ENCODE measurements around the gene GNB5.

DNA sequence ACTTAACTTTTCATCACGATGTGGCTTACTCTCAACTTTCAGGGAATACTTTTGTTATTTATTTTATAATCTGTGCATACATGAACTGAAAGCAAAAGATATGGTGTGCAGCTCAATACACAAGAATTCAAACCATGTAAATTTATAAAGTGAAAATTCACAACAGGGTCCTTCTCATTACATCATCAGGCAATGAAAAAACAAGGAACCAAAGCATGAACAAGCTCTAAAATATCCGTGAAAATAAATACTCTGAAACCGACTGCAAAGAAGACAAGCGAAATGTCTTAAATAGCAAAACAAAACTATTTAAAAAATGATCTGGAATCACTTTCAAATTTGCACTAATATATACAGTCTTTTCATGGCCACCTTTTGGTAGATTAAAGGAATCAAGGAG lies 28.9 kb downstream of the GNB5 start:
- TF ChIP-seq, protein P1, sequence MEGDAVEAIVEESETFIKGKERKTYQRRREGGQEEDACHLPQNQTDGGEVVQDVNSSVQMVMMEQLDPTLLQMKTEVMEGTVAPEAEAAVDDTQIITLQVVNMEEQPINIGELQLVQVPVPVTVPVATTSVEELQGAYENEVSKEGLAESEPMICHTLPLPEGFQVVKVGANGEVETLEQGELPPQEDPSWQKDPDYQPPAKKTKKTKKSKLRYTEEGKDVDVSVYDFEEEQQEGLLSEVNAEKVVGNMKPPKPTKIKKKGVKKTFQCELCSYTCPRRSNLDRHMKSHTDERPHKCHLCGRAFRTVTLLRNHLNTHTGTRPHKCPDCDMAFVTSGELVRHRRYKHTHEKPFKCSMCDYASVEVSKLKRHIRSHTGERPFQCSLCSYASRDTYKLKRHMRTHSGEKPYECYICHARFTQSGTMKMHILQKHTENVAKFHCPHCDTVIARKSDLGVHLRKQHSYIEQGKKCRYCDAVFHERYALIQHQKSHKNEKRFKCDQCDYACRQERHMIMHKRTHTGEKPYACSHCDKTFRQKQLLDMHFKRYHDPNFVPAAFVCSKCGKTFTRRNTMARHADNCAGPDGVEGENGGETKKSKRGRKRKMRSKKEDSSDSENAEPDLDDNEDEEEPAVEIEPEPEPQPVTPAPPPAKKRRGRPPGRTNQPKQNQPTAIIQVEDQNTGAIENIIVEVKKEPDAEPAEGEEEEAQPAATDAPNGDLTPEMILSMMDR (IDR thresholded peaks at IDR 0.05; ENCODE audit: poor library complexity, severe bottlenecking), result no peak
- no peak for TF ChIP-seq EP300 (conservative IDR thresholded peaks at IDR 0.05; ENCODE audit: poor library complexity, severe bottlenecking)
- TF ChIP-seq RAD21 (conservative IDR thresholded peaks at IDR 0.05), result no peak
- no peak for TF ChIP-seq MXI1 (conservative IDR thresholded peaks at IDR 0.05; ENCODE audit: poor library complexity, severe bottlenecking)
- no peak for TF ChIP-seq TAF1 (IDR thresholded peaks at IDR 0.05; ENCODE audit: low read depth)
- TF ChIP-seq, protein P2, sequence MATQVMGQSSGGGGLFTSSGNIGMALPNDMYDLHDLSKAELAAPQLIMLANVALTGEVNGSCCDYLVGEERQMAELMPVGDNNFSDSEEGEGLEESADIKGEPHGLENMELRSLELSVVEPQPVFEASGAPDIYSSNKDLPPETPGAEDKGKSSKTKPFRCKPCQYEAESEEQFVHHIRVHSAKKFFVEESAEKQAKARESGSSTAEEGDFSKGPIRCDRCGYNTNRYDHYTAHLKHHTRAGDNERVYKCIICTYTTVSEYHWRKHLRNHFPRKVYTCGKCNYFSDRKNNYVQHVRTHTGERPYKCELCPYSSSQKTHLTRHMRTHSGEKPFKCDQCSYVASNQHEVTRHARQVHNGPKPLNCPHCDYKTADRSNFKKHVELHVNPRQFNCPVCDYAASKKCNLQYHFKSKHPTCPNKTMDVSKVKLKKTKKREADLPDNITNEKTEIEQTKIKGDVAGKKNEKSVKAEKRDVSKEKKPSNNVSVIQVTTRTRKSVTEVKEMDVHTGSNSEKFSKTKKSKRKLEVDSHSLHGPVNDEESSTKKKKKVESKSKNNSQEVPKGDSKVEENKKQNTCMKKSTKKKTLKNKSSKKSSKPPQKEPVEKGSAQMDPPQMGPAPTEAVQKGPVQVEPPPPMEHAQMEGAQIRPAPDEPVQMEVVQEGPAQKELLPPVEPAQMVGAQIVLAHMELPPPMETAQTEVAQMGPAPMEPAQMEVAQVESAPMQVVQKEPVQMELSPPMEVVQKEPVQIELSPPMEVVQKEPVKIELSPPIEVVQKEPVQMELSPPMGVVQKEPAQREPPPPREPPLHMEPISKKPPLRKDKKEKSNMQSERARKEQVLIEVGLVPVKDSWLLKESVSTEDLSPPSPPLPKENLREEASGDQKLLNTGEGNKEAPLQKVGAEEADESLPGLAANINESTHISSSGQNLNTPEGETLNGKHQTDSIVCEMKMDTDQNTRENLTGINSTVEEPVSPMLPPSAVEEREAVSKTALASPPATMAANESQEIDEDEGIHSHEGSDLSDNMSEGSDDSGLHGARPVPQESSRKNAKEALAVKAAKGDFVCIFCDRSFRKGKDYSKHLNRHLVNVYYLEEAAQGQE (IDR thresholded peaks at IDR 0.05; ENCODE audit: borderline replicate concordance), result no peak
- TF ChIP-seq EZH2 (IDR thresholded peaks at IDR 0.05; ENCODE audit: borderline replicate concordance, insufficient read depth, low read length, poor library complexity, severe bottlenecking), result no peak

Measured in neural cell (in vitro differentiated cells).